HTR-8/SVneo (cell line): ENCODE data around the gene TRIM71.
"Not testable (repeated sequence)": the region's sequence is repeated elsewhere in the genome, so short reads cannot be mapped to it uniquely, and the experiment has no call there.

Experiments
- DNase-seq: peaks from one replicate; pipeline ENCODE4 v3.0.0; 2011; ENCODE audit warnings: low spot score, mixed read lengths; ENCODE audit not compliant: insufficient read length
- FAIRE-seq: peaks from 2 replicates; lab custom pipeline; 2011; peaks lifted over from hg19 to GRCh38; lab: Jason Lieb, UNC

Gene TRIM71

DNA sequence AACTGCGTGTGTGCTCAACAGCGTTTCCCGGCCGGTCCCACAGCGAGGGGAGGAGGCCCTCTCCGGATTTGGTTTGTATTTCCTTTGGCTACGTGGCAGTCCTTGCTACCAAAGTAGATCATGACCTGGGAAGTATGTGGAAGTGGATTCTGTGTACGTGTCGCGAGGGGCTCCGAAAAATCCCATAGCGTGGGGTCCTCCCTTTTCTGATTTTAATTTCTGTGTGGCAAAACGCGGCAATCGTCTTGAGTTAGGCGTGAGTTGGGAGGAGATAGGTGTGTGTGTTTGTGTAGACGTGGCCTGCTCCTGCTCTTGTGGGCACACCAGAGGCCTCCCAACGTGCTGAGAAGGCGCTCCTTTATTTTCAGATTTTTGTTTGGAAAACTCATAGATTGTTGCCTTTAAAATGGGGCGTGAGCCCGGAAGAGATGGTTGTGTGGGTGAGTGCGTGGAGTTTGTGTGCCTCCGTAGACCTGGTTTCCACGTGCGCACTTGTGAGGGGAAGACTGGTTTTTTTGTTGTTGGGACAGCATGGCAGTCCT lies 1.2 kb downstream of the TRIM71 start:
- DNase-seq, result no peak
- no peak for FAIRE-seq

- DNase-seq (no peak), FAIRE-seq (no peak)
These were observed 2.0 kb downstream of the TRIM71 start for GRCh38 chr3:32819551-32820348.

- FAIRE-seq, result no peak
- no peak for DNase-seq
These were observed 2.6 kb downstream of the TRIM71 start for GRCh38 chr3:32820430-32820829.

- DNase-seq (no peak), FAIRE-seq (no peak)
These were observed 3.3 kb downstream of the TRIM71 start for GRCh38 chr3:32820971-32821685.

DNA sequence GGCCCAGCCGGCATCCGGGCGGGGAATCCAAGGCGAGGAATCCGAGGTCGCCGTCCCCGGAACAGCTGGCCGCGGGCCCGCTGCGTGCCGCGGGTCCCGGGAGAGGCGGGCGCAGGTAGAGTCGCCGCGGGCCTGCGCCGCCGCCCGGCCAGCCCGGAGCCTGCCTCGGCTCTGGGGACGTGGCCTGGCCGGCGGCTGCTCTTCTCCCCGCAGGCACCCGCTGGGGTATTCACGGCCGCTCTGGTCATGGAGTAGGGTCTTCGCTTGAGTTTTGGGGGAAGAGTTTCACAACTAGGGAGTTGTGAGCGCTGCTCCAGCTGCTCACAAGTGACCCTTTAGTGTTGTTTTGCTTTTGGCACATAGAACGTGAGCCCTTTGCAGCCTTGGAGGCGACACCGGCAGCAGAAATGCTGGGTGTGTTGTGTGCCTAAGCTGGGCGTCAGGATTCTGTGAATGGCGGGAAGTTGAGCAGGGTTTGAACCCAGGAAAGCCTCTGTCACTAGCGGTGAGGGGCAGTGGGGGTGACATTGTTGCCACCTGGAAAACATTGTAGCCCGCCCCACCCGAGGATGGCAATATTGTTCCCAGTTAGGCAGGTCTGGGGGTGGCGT lies 4.0 kb downstream of the TRIM71 start:
- FAIRE-seq (no peak), DNase-seq (no peak)

GRCh38 chr3:32822609-32823498 lies 5.1 kb downstream of the TRIM71 start:
- DNase-seq, result no peak
- no peak for FAIRE-seq

DNA sequence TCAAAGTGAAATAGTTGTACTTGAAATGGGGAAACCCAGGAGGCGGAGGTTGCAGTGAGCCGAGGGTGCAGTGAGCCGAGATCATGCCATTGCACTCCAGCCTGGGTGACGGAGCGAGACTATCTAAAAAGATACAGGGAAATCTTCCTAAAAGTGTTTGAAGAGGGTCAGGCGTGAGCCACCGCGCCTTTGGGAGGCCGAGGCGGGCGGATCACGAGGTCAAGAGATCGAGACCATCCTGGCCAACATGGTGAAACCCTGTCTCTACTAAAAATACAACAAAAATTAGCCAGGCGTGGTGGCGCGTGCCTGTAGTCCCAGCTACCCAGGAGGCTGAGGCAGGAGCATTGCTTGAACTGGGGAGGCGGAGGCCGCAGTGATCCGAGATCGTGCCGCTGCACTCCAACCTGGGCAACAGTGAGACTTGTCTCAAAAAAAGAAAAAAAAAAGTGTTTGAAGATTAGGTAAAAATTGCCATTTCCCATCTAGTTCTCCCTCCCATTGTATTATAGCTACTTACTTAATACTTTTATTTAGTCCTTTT lies 5.9 kb downstream of the TRIM71 start:
- DNase-seq, FAIRE-seq: not testable (repeated sequence)

DNA sequence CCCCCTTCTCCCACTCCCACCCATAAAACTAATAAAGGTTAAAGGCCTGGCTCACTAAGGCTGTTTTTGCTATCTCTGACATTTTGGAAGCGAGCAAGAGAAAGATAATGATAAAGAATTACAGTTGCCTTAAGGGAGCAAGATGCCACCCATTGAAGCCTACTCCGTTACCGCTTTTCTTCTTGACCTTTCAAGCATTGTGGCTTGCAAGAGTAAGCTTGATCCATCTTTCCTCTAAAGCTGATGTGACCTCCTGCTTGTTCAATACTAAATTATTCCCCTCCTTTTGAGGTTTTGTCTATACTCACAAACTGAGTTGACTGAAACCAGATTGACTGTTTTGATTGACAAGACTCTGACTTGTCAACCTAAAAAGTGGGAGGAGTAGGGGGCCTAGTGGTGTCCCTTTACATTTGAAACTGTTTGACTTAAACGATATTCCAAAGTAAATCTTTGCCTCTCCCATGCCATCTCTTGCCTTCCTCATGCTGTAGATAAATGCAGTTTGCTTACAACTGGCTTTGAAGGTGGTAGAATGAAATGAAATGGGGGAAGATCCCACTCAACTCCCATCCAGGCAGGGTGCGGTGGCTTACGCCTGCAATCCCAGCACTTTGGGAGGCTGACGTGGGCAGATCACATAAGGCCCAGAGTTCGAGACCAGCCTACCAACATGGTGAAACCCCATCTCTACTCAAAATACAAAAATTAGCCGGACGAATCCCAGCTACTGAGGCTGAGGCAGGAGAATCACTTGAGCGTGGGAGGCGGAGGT lies 8.0 kb downstream of the TRIM71 start:
- FAIRE-seq, result no peak
- no peak for DNase-seq

GRCh38 chr3:32831062-32831461 lies 13.3 kb downstream of the TRIM71 start:
- FAIRE-seq, result no peak
- DNase-seq, result no peak

DNA sequence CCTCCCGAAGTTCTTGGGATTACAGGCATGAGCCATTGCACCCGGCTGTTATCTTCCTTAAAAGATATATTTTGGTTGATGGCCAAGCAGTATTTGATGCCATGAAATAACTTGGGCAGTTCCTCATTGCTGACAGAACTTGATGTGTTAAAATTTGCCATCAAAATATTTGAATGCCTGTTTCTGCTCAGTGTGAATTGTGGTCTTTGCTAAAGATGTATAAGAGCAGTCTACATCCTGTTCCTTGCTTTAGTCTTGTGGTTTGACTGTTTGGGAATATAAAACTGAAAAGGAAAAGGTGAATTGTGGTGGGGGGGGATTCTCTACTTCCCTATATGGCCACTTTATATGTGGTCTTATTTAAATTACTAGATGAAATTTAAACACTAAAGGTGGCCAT lies 14.0 kb downstream of the TRIM71 start:
- no peak for FAIRE-seq
- no peak for DNase-seq

GRCh38 chr3:32832193-32832592 lies 14.4 kb downstream of the TRIM71 start:
- DNase-seq, result no peak
- no peak for FAIRE-seq

GRCh38 chr3:32835049-32835371 lies 17.2 kb downstream of the TRIM71 start:
- FAIRE-seq (no peak), DNase-seq (no peak)

DNA sequence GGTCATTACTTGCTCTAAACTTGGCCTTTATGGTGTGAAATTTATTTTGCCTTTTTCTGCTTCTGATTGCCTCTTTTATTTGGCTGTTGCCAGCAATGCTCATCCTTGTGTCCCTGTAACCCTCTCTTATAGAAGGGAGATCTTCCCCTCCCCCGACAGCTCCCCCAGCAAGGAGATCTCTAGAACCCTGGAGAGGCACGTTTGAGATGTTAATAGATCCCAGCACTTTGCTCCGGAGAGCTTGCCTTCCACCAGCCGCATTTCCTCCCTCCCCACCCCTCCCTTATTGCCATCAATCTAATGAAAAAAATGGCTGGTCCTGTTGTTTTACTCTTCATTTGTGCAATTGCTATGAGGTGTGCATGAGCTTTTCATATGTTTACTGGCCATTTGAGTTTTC lies 18.2 kb downstream of the TRIM71 start:
- FAIRE-seq, result no peak
- no peak for DNase-seq

DNA sequence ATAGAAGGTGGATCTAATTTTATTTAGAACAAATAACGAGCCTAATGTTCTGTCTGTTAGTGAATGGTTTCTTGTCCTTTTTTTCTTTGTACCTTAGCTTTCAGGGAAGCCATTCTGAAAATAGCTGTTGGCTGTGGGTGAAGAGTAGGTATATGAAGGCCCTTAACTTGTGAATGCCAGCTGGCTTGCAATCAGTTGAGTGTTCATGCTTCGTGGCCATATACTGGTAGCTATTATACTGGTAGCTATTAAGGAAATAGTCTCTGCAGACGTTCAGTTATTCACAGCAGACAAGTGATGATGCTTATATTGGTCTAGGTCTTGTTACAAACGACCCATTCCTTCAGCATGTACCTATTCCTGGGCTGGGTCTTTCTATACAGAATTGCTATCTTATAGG lies 18.8 kb downstream of the TRIM71 start:
- DNase-seq (no peak), FAIRE-seq (no peak)

DNA sequence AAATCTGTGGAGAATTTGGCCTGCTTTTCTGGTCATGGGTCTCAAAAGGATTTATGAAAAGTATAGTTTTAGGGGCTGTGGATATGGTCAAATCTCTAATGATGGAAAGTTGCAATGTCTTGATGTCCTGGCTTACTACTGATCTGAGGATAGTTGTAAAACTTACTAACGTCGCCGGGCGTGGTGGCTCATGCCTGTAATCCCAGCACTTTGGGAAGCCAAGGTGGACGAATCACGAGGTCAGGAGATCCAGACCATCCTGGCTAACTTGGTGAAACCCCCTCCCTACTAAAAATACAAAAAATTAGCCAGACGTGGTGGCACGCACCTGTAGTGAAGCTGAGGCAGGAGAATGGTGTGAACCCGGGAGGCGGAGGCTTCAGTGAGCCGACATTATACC lies 19.6 kb downstream of the TRIM71 start:
- DNase-seq (no peak), FAIRE-seq (no peak)

GRCh38 chr3:32837789-32838188 lies 20.0 kb downstream of the TRIM71 start:
- FAIRE-seq (peak; percentile 13), DNase-seq (no peak)

GRCh38 chr3:32839714-32840085 lies 21.9 kb downstream of the TRIM71 start:
- FAIRE-seq, result no peak
- no peak for DNase-seq

GRCh38 chr3:32840086-32840841 lies 22.5 kb downstream of the TRIM71 start:
- FAIRE-seq (no peak), DNase-seq (no peak)

DNA sequence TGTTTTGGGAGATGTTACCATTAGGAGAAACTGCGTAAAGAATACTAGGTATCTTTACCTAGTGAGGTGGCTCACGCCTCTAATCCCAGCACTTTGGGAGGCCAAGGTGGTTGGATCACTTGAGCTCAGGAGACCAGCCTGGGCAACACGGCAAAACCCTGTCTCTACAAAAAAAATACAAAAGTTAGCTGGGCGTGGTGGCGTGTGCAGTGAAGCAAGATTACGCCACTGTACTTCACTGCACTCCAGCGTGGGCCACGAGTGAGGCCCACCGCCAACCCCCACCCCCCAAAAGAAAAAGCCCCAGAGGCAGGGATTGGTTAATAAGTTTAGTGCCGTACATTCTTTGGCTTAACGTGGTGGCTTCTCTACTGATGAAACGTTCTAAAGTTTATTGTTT lies 23.5 kb downstream of the TRIM71 start:
- DNase-seq (no peak), FAIRE-seq (no peak)
